IgD-negative memory B cell (primary cell): ENCODE results near the gene TMEM179B. TPM values are rescaled to one million over a fixed set of nuclear protein-coding genes. Genes with fewer than 3 reads are reported as not detected.

Experiments used
- H3K27ac Mint-ChIP-seq, 3 donors: one replicate each; pipeline ENCODE4 v1.8.0; 2020 to 2022; ENCODE audit warnings: mild to moderate bottlenecking in 3 of 3, mixed read lengths in 3 of 3, moderate library complexity in 1 of 3
- H3K27me3 Mint-ChIP-seq: one replicate; pipeline ENCODE4 v1.8.0; 2021; ENCODE audit warnings: mixed read lengths
- H3K36me3 Mint-ChIP-seq: one replicate; pipeline ENCODE4 v1.8.0; 2020; ENCODE audit warnings: mild to moderate bottlenecking, mixed read lengths
- H3K4me1 Mint-ChIP-seq, 3 donors: one replicate each; pipeline ENCODE4 v1.8.0; 2020 to 2022; ENCODE audit warnings: mixed read lengths in 3 of 3, mild to moderate bottlenecking in 1 of 3
- H3K4me3 Mint-ChIP-seq, 4 donors: one replicate each; pipeline ENCODE4 v1.8.0; 2020 to 2022; ENCODE audit warnings: mild to moderate bottlenecking in 4 of 4, mixed read lengths in 4 of 4, moderate library complexity in 3 of 4
- H3K9me3 Mint-ChIP-seq, 3 donors: one replicate each; pipeline ENCODE4 v1.8.0; 2020 to 2021; ENCODE audit warnings: mixed read lengths in 3 of 3, mild to moderate bottlenecking in 1 of 3
- polyA plus RNA-seq: library from polyadenylated mRNA; unstranded; fragments of 300-500 nt; fragmentation: Illumina TruSeq; gene quantifications from one replicate; pipeline ENCODE4 v1.2.3, GENCODE V29; 2021

Gene TMEM179B
- polyA plus RNA-seq, 1 donor from 2014 or later = 101 TPM

- Mint-ChIP-seq H3K4me1 (peaks cover 11 to 14% (median 12%) of the 10 kb centered on the region in 3 donors), H3K9me3 (no peaks in the 10 kb centered on the region), H3K4me3 (no peak within 1 kb of the TSS), H3K36me3 (peaks cover 5% of the 10 kb centered on the region), H3K27ac (no peak within 1 kb of the TSS), H3K27me3 (no peaks in the 10 kb centered on the region)
Observed at GRCh38 chr11:62839050-62839945, 52.1 kb downstream of the TMEM179B start, which contains the start of gene WDR74. TSS of gene WDR74 (minus strand) at chr11:62839590. CDS start at chr11:62839570, 20 bp downstream.

Other genes starting within 250 kb of the TMEM179B start
- gene AHNAK, start 240.6 kb upstream of the TMEM179B start, polyA plus RNA-seq = 107 TPM
- gene EEF1G, start 213.5 kb upstream of the TMEM179B start, polyA plus RNA-seq = 1,657 TPM
- 19.2 TPM for gene TUT1, start 195.9 kb upstream of the TMEM179B start, polyA plus RNA-seq
- 32.9 TPM for gene MTA2, start 185.5 kb upstream of the TMEM179B start, polyA plus RNA-seq
- gene EML3, start 174.6 kb upstream of the TMEM179B start, polyA plus RNA-seq = 13.8 TPM
- 0.19 TPM for gene ROM1, start 174.1 kb upstream of the TMEM179B start, polyA plus RNA-seq
- gene B3GAT3, start 165.4 kb upstream of the TMEM179B start, polyA plus RNA-seq = 36.1 TPM
- gene GANAB, start 140.8 kb upstream of the TMEM179B start, polyA plus RNA-seq = 112 TPM
- gene INTS5, start 134.1 kb upstream of the TMEM179B start, polyA plus RNA-seq = 30.9 TPM
- gene C11orf98, start 122.2 kb upstream of the TMEM179B start, polyA plus RNA-seq = 96.3 TPM
- gene CSKMT, start 122.1 kb upstream of the TMEM179B start, polyA plus RNA-seq = 6.3 TPM
- 13.7 TPM for gene UQCC3, start 115.7 kb upstream of the TMEM179B start, polyA plus RNA-seq
- 6.2 TPM for gene LBHD1, start 115.1 kb upstream of the TMEM179B start, polyA plus RNA-seq
- 228 TPM for gene UBXN1, start 108.3 kb upstream of the TMEM179B start, polyA plus RNA-seq
- gene LRRN4CL, start 97.9 kb upstream of the TMEM179B start, polyA plus RNA-seq = not detected
- 48.2 TPM for gene BSCL2, start 80.0 kb upstream of the TMEM179B start, polyA plus RNA-seq
- 13.3 TPM for gene GNG3, start 79.7 kb upstream of the TMEM179B start, polyA plus RNA-seq
- gene HNRNPUL2, start 59.9 kb upstream of the TMEM179B start, polyA plus RNA-seq = 2.8 TPM
- gene TTC9C, start 58.9 kb upstream of the TMEM179B start, polyA plus RNA-seq = 35.0 TPM
- 5.0 TPM for gene ZBTB3, start 33.2 kb upstream of the TMEM179B start, polyA plus RNA-seq
- gene POLR2G, start 25.8 kb upstream of the TMEM179B start, polyA plus RNA-seq = 202 TPM
- gene TAF6L, start 16.0 kb upstream of the TMEM179B start, polyA plus RNA-seq = 12.2 TPM
- 39.1 TPM for gene TMEM223, start 4.6 kb downstream of the TMEM179B start, polyA plus RNA-seq
- 67.6 TPM for gene NXF1, start 18.0 kb downstream of the TMEM179B start, polyA plus RNA-seq
- gene STX5, start 44.6 kb downstream of the TMEM179B start, polyA plus RNA-seq = 39.8 TPM
- not detected for gene TEX54, start 45.4 kb downstream of the TMEM179B start, polyA plus RNA-seq
- 57.5 TPM for gene WDR74, start 52.2 kb downstream of the TMEM179B start, polyA plus RNA-seq
- gene SLC3A2, start 93.5 kb downstream of the TMEM179B start, polyA plus RNA-seq = 111 TPM
- gene CHRM1, start 134.0 kb downstream of the TMEM179B start, polyA plus RNA-seq = not detected
- gene SLC22A6, start 197.6 kb downstream of the TMEM179B start, polyA plus RNA-seq = not detected
- not detected for gene SLC22A8, start 228.4 kb downstream of the TMEM179B start, polyA plus RNA-seq